GM12878 (cell line): ENCODE results near the gene FANCD2OS. TPM values are rescaled to one million over a fixed set of nuclear protein-coding genes. Genes with fewer than 3 reads are reported as not detected.

ENCODE experiments used
- ATAC-seq: fragments of 200-7000 bp; cut with Tn5 transposase; 3 replicates; pipeline ENCODE4 v1.9.1; 2020; ENCODE audit warnings: mild to moderate bottlenecking, moderate library complexity
- BruUV-seq: library from RNA; stranded (reverse); fragments of 400-500 nt; replicated peaks from 2 replicates; lab custom pipeline; 2021; lab: Mats Ljungman, UMichigan
- CTCF ChIA-PET: fragments of 300-600 bp; sonication (Branson Sonifier 250); formaldehyde crosslinking; extraction: SDS; loops from one replicate; lab custom pipeline; 2021; ENCODE audit warnings: inconsistent platforms; lab: Yijun Ruan, JAX
- POLR2A ChIA-PET: fragments of 350-600 bp; formaldehyde crosslinking; extraction: SDS; loops from one replicate; lab custom pipeline; 2021; ENCODE audit warnings: inconsistent platforms; lab: Charles Lee
- RAD21 ChIA-PET: fragments of 300-600 bp; sonication (Branson Sonifier 250); formaldehyde crosslinking; loops from one replicate; lab custom pipeline; 2023; ENCODE audit warnings: antibody characterized with exemption; ENCODE audit not compliant: unreplicated experiment; lab: Charles Lee
- SMC1A ChIA-PET: fragments of 300-600 bp; sonication (Branson Sonifier 250); formaldehyde crosslinking; loops from one replicate; lab custom pipeline; 2023; ENCODE audit not compliant: unreplicated experiment, uncharacterized antibody; lab: Charles Lee
- DNase-seq: peaks from one replicate; pipeline ENCODE4 v3.0.0-alpha.2; 2011; ENCODE audit warnings: low read depth, low spot score
- FAIRE-seq: peaks from 3 replicates; lab custom pipeline; 2011; peaks lifted over from hg19 to GRCh38; lab: Jason Lieb, UNC
- H2AFZ ChIP-seq: 2 replicates; pipeline ENCODE4 v1.6.0; 2011; ENCODE audit warnings: low read depth, low read length, control low read depth; ENCODE audit not compliant: control insufficient read depth
- H3K27ac ChIP-seq: 2 replicates; pipeline ENCODE4 v1.5.1; 2011; ENCODE audit warnings: control low read depth; ENCODE audit not compliant: control insufficient read depth, insufficient read depth
- H3K27me3 ChIP-seq, 2 experiments: replicated peaks in 1 of 2; 2 replicates each; pipeline versions ENCODE4 v1.6.0 to v1.6.1; 2011; ENCODE audit warnings: low read length in 1 of 2; ENCODE audit not compliant: control insufficient read depth in 2 of 2, insufficient read depth in 2 of 2
- H3K36me3 ChIP-seq, 2 experiments: 2 replicates each; pipeline ENCODE4 v1.5.1; 2011; ENCODE audit warnings: low read length in 1 of 2; ENCODE audit not compliant: control insufficient read depth in 2 of 2, insufficient read depth in 2 of 2
- H3K4me1 ChIP-seq: 2 replicates; pipeline ENCODE4 v1.6.1; 2011; ENCODE audit warnings: mild to moderate bottlenecking, low read length, moderate library complexity, mixed read lengths; ENCODE audit not compliant: control insufficient read depth, insufficient read depth
- H3K4me2 ChIP-seq: 2 replicates; pipeline ENCODE4 v1.6.0; 2011; ENCODE audit warnings: control low read depth; ENCODE audit not compliant: control insufficient read depth, insufficient read depth
- H3K4me3 ChIP-seq: fragments of 200-600 bp; sonication (generic); 2 replicates; pipeline ENCODE4 v1.5.1; 2016
- H3K79me2 ChIP-seq: 2 replicates; pipeline ENCODE4 v1.6.0; 2011; ENCODE audit warnings: low read length; ENCODE audit not compliant: control insufficient read depth, insufficient read depth
- H3K9ac ChIP-seq: 2 replicates; pipeline ENCODE4 v1.8.0; 2011; ENCODE audit warnings: low read length, control low read depth, mixed read lengths; ENCODE audit not compliant: control insufficient read depth, insufficient read depth
- H3K9me3 ChIP-seq: replicated peaks from 3 replicates; pipeline ENCODE4 v1.5.1; 2011; ENCODE audit warnings: mild to moderate bottlenecking, low read length; ENCODE audit not compliant: control insufficient read depth, insufficient read depth
- H4K20me1 ChIP-seq: 2 replicates; pipeline ENCODE4 v1.6.0; 2011; ENCODE audit not compliant: control insufficient read depth, insufficient read depth
- JUND ChIP-seq: IDR thresholded peaks from 2 replicates; pipeline ENCODE4 v1.6.1; 2012; ENCODE audit warnings: low read depth, mild to moderate bottlenecking, low read length, improper control_type of control experiment, moderate library complexity
- KLF5 ChIP-seq: fragments of 450-650 bp; IDR thresholded peaks from 2 replicates; pipeline ENCODE4 v1.6.1; 2014; ENCODE audit warnings: mild to moderate bottlenecking; ENCODE audit not compliant: partially characterized antibody
- MEF2B ChIP-seq: fragments of 450-650 bp; IDR thresholded peaks from 2 replicates; pipeline ENCODE4 v1.6.1; 2018; ENCODE audit warnings: mild to moderate bottlenecking, moderate library complexity; ENCODE audit not compliant: partially characterized antibody, poor library complexity, severe bottlenecking
- MTA3 ChIP-seq: IDR thresholded peaks from 2 replicates; pipeline ENCODE4 v1.6.1; 2012; ENCODE audit warnings: low read length, inconsistent platforms, borderline replicate concordance
- NFYA ChIP-seq: IDR thresholded peaks from 2 replicates; pipeline ENCODE4 v1.6.1; 2011; ENCODE audit warnings: low read depth, mild to moderate bottlenecking, low read length, improper control_type of control experiment, borderline replicate concordance
- NFYB ChIP-seq: IDR thresholded peaks from 2 replicates; pipeline ENCODE4 v1.6.1; 2011; ENCODE audit warnings: low read depth, mild to moderate bottlenecking, low read length, improper control_type of control experiment, moderate library complexity; ENCODE audit not compliant: insufficient read depth
- PAX5 ChIP-seq: IDR thresholded peaks from 2 replicates; pipeline ENCODE4 v1.6.1; 2011; ENCODE audit warnings: low read depth, low read length, borderline replicate concordance
- RCOR1 ChIP-seq: conservative IDR thresholded peaks from 2 replicates; pipeline ENCODE4 v1.6.1; 2012; ENCODE audit warnings: low read depth, low read length, improper control_type of control experiment
- SUPT20H ChIP-seq: IDR thresholded peaks from 2 replicates; pipeline ENCODE4 v1.6.1; 2011; ENCODE audit warnings: low read depth, mild to moderate bottlenecking, low read length, moderate library complexity, borderline replicate concordance; ENCODE audit not compliant: control insufficient read depth
- YBX1 ChIP-seq: fragments of 450-650 bp; IDR thresholded peaks from 2 replicates; pipeline ENCODE4 v1.6.1; 2016; ENCODE audit warnings: antibody characterized with exemption
- ZBED1 ChIP-seq: IDR thresholded peaks from 2 replicates; pipeline ENCODE4 v1.6.1; 2016; ENCODE audit warnings: borderline replicate concordance
- ZNF384 ChIP-seq: IDR thresholded peaks from 2 replicates; pipeline ENCODE4 v1.6.1; 2012; ENCODE audit warnings: low read depth, mild to moderate bottlenecking, low read length, improper control_type of control experiment, borderline replicate concordance
- WGBS: methylation state at CpG from one replicate; pipeline ENCODE4 v1.1.6; 2016; ENCODE audit warnings: low lambda C conversion rate; ENCODE audit not compliant: insufficient replicate concordance, insufficient coverage; ENCODE audit errors: missing lambda C conversion rate; 5-methylcytosine and 5-hydroxymethylcytosine counted together
- in situ Hi-C: fragments of 300-500 bp; cut with MboI; formaldehyde crosslinking; loops from 9 replicates; pipeline ENCODE4 v1.14.3; 2018; ENCODE audit warnings: mixed read lengths
- intact Hi-C: fragments of 100-400 bp; cut with micrococcal nuclease; formaldehyde crosslinking; loops from one replicate; pipeline ENCODE4 v1.14.2; 2022; ENCODE audit not compliant: unreplicated experiment
- polyA plus RNA-seq, 11 experiments: library from polyadenylated mRNA; depleted of rRNA in 4 of 11; unstranded in 6 of 11; stranded (reverse) in 5 of 11; fragments of >200 nt; fragmentation: Nextera tagmentation in 4 of 11; fragmentation: Illumina TruSeq in 1 of 11; extraction: Ambion mirVana in 4 of 11; extraction: Trizol in 1 of 11; gene quantifications; 1 replicate in 1 of 11; 2 replicates in 10 of 11; pipeline versions ENCODE4 v1.2.1 to v1.2.3, GENCODE V29; 2011 to 2016; ENCODE audit warnings: inconsistent platforms in 2 of 11, missing spikeins in 2 of 11, low read depth in 1 of 11
- total RNA-seq, 4 experiments: library from RNA; depleted of rRNA in 3 of 4; stranded (reverse); fragments of >200 nt in 3 of 4; fragmentation: Illumina TruSeq in 1 of 4; extraction: Trizol in 1 of 4; gene quantifications; 2 replicates each; pipeline versions ENCODE4 v1.2.1 to v1.2.3, GENCODE V29; 2013 to 2021
- TF ChIP-seq, protein P1 (sequence below): fragments of 450-650 bp; IDR thresholded peaks from 2 replicates; pipeline ENCODE4 v1.6.1; 2016; ENCODE audit warnings: mild to moderate bottlenecking
- TF ChIP-seq, protein P2 (sequence below): IDR thresholded peaks from 2 replicates; pipeline ENCODE4 v1.6.1; 2012; ENCODE audit warnings: low read length, inconsistent platforms
- TF ChIP-seq, protein P3 (sequence below): fragments of 150-350 bp; IDR thresholded peaks from 2 replicates; pipeline ENCODE4 v1.6.1; 2014; ENCODE audit warnings: mild to moderate bottlenecking, low read depth, low read length

Gene FANCD2OS
- total and polyA plus RNA-seq, 10 of the 15 experiments (the other 5 are each of a cell fraction or from before 2014, with no cell fraction given) = 0.38 to 0.42 TPM; not detected in 8

DNA sequence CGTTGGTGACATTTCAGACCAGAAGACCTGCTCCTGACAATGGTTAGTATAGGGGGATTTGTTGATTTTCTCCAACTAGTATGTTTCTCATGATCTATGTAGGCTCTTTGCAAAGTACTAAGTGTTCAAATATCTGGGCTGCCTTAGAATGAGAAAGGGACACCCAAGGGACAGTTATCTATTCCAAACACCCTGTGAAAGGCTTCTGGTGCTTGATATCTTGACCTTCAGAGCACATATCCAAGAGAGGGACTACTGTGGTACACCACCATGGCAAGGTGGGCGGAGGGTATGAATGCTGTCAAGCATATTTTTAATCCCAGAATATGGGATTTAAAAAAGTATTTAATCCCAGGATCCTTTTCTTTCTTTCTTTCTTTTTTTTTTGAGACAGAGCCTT, 1.1 kb downstream of the FANCD2OS start:
- BruUV-seq = no TSS peak
- RAD21 ChIA-PET = no interaction called here
- no peaks in the 10 kb centered on the region; a peak in 1 of 4 replicates for H3K36me3 ChIP-seq
- H3K4me3 ChIP-seq = no peak overlapping the region
- ATAC-seq (no peak), FAIRE-seq (no peak), DNase-seq (no peak)
- H3K4me2 ChIP-seq = no peak overlapping the region
- SMC1A ChIA-PET = no interaction called here
- no peaks in the 10 kb centered on the region for H3K4me1 ChIP-seq
- in situ Hi-C loops = no loop called here
- H3K9me3 ChIP-seq = no peaks in the 10 kb centered on the region
- POLR2A ChIA-PET = no interaction called here
- no peaks in the 10 kb centered on the region for H4K20me1 ChIP-seq
- CTCF ChIA-PET = no interaction called here
- 79% methylated on average over 2 of the region's 2 CpGs for WGBS
- TF ChIP-seq PAX5 (no peak), ZNF384 (no peak), KLF5 (no peak), ZBED1 (no peak), RCOR1 (no peak), JUND (no peak), NFYB (no peak), YBX1 (no peak), MTA3 (no peak), MEF2B (no peak), NFYA (no peak), SUPT20H (no peak)
- TF ChIP-seq, protein P1, sequence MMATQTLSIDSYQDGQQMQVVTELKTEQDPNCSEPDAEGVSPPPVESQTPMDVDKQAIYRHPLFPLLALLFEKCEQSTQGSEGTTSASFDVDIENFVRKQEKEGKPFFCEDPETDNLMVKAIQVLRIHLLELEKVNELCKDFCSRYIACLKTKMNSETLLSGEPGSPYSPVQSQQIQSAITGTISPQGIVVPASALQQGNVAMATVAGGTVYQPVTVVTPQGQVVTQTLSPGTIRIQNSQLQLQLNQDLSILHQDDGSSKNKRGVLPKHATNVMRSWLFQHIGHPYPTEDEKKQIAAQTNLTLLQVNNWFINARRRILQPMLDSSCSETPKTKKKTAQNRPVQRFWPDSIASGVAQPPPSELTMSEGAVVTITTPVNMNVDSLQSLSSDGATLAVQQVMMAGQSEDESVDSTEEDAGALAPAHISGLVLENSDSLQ = no peak
- TF ChIP-seq, protein P2, sequence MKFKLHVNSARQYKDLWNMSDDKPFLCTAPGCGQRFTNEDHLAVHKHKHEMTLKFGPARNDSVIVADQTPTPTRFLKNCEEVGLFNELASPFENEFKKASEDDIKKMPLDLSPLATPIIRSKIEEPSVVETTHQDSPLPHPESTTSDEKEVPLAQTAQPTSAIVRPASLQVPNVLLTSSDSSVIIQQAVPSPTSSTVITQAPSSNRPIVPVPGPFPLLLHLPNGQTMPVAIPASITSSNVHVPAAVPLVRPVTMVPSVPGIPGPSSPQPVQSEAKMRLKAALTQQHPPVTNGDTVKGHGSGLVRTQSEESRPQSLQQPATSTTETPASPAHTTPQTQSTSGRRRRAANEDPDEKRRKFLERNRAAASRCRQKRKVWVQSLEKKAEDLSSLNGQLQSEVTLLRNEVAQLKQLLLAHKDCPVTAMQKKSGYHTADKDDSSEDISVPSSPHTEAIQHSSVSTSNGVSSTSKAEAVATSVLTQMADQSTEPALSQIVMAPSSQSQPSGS = no peak
- TF ChIP-seq, protein P3, sequence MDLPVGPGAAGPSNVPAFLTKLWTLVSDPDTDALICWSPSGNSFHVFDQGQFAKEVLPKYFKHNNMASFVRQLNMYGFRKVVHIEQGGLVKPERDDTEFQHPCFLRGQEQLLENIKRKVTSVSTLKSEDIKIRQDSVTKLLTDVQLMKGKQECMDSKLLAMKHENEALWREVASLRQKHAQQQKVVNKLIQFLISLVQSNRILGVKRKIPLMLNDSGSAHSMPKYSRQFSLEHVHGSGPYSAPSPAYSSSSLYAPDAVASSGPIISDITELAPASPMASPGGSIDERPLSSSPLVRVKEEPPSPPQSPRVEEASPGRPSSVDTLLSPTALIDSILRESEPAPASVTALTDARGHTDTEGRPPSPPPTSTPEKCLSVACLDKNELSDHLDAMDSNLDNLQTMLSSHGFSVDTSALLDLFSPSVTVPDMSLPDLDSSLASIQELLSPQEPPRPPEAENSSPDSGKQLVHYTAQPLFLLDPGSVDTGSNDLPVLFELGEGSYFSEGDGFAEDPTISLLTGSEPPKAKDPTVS = no peak
- intact Hi-C loops = no loop called here
- H3K9ac ChIP-seq = no peak overlapping the region
- no peaks in the 10 kb centered on the region for H3K27me3 ChIP-seq
- no peak overlapping the region for H3K27ac ChIP-seq
- H2AFZ ChIP-seq = no peak overlapping the region
- H3K79me2 ChIP-seq = no peaks in the 10 kb centered on the region
